ENCODE data around the gene LYZL6. TPM values are rescaled to one million over a fixed set of nuclear protein-coding genes. Genes with fewer than 3 reads are reported as not detected.
"Not testable (repeated sequence)": the region's sequence is repeated elsewhere in the genome, so short reads cannot be mapped to it uniquely, and the experiment has no call there.

LYZL6 gene
- total and polyA plus RNA-seq, 10 donors: not detected

DNA sequence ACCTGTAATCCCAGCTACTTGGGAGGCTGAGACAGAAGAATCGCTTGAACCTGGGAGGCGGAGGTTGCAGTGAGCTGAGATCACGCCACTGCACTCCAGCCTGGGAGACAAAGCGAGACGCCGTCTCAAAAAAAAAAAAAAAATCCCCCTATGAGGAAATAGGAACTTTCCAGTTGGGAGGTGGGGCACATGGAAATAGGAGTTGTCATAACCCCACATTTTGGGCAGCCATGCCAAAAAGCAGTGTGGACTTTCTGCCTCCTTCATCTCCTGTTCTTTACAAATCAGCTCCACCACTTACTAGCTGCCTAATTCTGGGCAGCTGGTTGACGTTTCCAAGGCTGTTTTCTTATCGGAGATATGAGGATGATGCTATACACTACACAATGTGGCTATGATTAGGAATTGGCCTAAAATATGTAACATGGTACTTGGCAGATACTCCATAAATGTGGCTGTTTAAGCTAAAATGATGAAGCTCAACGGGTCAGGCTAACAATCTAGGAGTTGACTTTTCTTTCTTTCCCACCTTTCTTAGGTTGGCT lies 41.8 kb downstream of the LYZL6 start:
- Histone ChIP-seq H3K4me1 (peaks cover 0 to 48% (median 16%) of the 10 kb centered on the region in 6 donors), H3K36me3 (no peaks in the 10 kb centered on the region), H3K27ac (no peak overlapping the region), H3K4me3 (no peak overlapping the region), H3K27me3 (replicated peaks in 1 of 7) (peaks cover 0 to 3% (median 0%) of the 10 kb centered on the region in 7 donors), H3K9me3 (no peaks in the 10 kb centered on the region)
- WGBS, 5 donors: 89 to 98% (median 92%) methylated on average over 9 of the region's 9 CpGs
- DNase-seq: no peak
- no peak for TF ChIP-seq POLR2A (IDR thresholded peaks at IDR 0.05)
- TF ChIP-seq, protein P1, sequence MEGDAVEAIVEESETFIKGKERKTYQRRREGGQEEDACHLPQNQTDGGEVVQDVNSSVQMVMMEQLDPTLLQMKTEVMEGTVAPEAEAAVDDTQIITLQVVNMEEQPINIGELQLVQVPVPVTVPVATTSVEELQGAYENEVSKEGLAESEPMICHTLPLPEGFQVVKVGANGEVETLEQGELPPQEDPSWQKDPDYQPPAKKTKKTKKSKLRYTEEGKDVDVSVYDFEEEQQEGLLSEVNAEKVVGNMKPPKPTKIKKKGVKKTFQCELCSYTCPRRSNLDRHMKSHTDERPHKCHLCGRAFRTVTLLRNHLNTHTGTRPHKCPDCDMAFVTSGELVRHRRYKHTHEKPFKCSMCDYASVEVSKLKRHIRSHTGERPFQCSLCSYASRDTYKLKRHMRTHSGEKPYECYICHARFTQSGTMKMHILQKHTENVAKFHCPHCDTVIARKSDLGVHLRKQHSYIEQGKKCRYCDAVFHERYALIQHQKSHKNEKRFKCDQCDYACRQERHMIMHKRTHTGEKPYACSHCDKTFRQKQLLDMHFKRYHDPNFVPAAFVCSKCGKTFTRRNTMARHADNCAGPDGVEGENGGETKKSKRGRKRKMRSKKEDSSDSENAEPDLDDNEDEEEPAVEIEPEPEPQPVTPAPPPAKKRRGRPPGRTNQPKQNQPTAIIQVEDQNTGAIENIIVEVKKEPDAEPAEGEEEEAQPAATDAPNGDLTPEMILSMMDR (IDR thresholded peaks at IDR 0.05 in 8 of 11, conservative IDR thresholded peaks at IDR 0.05 in 3 of 11): no peak
- TF ChIP-seq POLR2AphosphoS5 (IDR thresholded peaks at IDR 0.05): no peak
- intact Hi-C loops (cut with DNase I; ENCODE audit: low total_unique reads): no loop called here

DNA sequence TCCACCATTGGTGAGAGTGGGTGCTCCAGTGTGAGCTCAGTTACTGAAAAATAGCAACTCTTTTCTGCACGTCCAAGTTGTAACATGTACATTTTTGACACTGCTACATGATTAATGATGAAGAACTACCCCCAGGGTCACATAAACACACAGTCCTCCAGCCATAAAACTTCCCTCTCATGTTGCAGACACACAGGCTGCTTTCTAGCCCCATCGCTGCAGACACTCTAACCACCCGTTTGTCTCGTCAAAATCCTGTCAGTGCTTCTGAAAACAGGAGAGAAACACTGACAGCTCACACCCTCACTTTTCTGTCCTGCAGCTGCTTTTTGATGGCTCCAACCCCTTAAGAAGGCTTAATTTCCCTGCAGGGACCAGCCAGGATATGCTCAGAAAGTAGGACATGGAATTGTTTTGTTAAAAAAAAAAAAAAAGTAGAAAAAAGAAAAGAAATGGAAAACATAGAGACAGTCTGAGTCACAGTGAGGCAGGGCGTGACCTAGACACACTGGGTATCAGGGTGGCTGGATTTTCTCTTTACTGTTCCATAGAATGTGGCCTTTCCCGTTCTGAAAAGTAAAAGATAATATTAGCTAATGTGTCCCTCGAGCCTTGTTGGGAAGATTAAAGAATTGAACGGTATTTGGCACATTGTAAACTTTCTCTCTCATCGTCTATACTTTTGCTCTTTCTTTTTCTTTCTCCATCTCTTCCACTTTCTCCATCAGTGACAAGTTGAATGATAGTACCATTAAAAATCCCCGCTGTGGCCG lies 42.6 kb downstream of the LYZL6 start:
- no peak for DNase-seq
- 67 to 75% (median 73%) methylated on average over 11 of the region's 11 CpGs for WGBS, 5 donors
- Histone ChIP-seq H3K4me1 (peaks cover 0 to 56% (median 17%) of the 10 kb centered on the region in 6 donors), H3K27me3 (replicated peaks in 1 of 7) (peaks cover 0 to 7% (median 0%) of the 10 kb centered on the region in 7 donors), H3K4me3 (no peak overlapping the region), H3K9me3 (no peaks in the 10 kb centered on the region), H3K27ac (peak overlapping the region in 5 of 8 donors; percentile 2 to 74 (median 53)), H3K36me3 (no peaks in the 10 kb centered on the region)
- TF ChIP-seq POLR2AphosphoS5 (IDR thresholded peaks at IDR 0.05): no peak
- intact Hi-C loops (cut with DNase I; ENCODE audit: low total_unique reads): no loop called here

DNA sequence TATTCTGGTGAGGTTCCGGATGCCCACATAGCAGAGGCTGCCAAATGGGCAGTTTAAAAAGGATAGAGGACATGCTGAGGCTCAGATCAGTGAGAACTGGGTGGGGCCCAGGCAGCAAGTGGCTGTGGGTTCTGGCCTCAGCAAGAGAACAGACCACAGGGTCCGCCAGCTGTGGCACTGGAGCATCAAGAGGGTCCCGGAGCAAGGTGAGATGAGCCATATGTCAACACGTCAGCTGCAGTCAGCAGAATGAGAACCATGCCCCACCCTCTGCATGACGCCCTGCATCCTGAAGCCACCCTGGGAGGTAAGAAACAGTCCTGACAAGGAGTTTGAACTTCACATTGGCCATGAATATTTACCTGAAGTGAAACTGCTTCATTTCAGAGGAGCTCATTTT lies 43.2 kb downstream of the LYZL6 start:
- intact Hi-C loops (cut with DNase I; ENCODE audit: low total_unique reads): no loop called here
- peaks cover 0 to 7% (median 0%) of the 10 kb centered on the region in 7 donors for H3K27me3 ChIP-seq (replicated peaks in 1 of 7)
- no peaks in the 10 kb centered on the region for H3K9me3 ChIP-seq
- H3K36me3 ChIP-seq: no peaks in the 10 kb centered on the region
- TF ChIP-seq POLR2AphosphoS5 (IDR thresholded peaks at IDR 0.05) (no peak), POLR2A (IDR thresholded peaks at IDR 0.05) (no peak)
- TF ChIP-seq, protein P1 (IDR thresholded peaks at IDR 0.05 in 8 of 11, conservative IDR thresholded peaks at IDR 0.05 in 3 of 11): no peak
- no peak overlapping the region for H3K4me3 ChIP-seq
- peaks cover 0 to 62% (median 17%) of the 10 kb centered on the region in 6 donors for H3K4me1 ChIP-seq
- 70 to 82% (median 76%) methylated on average over 5 of the region's 5 CpGs for WGBS, 5 donors
- DNase-seq: no peak
- H3K27ac ChIP-seq: peak overlapping the region in 5 of 8 donors; percentile 2 to 74 (median 53)

DNA sequence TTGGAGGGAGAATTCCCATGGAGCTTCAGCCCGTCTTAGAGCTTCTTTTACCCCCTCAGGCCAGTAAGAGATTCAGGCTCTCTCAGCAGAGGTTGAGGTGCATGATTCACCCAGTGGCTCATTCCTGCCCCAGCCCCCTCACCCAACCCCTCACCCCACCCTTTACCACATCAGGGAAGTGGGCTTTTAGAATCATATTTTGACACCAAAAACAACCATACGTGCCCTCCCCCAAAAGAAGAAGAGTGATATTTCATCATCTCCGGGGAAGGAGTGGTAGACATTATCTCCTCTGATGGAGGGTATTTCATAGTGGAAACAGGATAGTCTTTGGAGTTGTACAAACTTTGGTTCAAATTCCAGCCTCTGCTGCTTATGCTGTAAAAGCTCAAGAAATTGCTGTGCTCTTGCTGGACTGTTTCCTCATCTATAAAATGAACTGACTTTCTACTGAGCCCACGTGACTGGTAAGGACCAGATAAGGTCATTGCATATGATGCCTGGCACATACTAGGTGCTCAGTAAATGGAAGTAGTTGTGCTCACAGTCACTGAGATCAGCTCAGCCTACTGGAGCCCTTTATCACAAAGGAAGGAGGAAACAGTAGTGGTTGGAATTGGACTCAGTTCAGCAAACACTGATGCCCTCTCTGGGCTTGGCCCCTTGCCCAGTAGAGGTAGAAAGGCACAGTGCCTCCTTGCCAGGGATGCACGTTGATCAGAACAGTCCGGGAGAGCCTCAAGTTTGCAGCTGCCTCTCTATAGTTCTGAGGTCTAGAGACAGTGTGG lies 45.0 kb downstream of the LYZL6 start:
- Histone ChIP-seq H3K27ac (peak overlapping the region in 5 of 8 donors; percentile 9 to 74 (median 53)), H3K36me3 (no peaks in the 10 kb centered on the region), H3K27me3 (replicated peaks in 1 of 7) (peaks cover 0 to 7% (median 0%) of the 10 kb centered on the region in 7 donors), H3K4me1 (peaks cover 0 to 65% (median 17%) of the 10 kb centered on the region in 6 donors), H3K9me3 (no peaks in the 10 kb centered on the region), H3K4me3 (no peak overlapping the region)
- no peak for DNase-seq
- TF ChIP-seq, protein P1 (IDR thresholded peaks at IDR 0.05 in 8 of 11, conservative IDR thresholded peaks at IDR 0.05 in 3 of 11): no peak
- TF ChIP-seq POLR2A (IDR thresholded peaks at IDR 0.05) (no peak), POLR2AphosphoS5 (IDR thresholded peaks at IDR 0.05) (no peak)
- WGBS, 5 donors: 27 to 46% (median 37%) methylated on average over 4 to 6 of the region's 6 CpGs
- intact Hi-C loops (cut with DNase I; ENCODE audit: low total_unique reads): no loop called here

DNA sequence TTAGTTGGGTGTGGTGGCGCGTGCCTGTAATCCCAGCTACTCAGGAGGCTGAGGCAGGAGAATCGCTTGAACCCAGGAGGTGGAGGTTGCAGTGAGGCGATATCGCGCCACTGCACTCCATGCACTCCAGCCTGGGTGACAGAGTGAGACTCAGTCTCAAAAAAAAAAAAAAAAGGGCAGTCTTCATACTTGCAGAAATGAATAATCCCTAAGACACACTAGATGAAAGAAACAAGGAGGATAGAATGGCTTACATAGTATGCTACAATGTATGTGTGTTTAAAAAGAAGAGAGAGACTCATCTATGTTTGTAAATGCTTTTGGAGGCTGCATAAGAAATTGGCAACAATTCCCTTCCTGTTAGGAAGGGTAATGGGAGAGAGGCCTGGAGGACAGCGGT lies 45.7 kb downstream of the LYZL6 start:
- H3K9me3 ChIP-seq; DNase-seq; intact Hi-C loops (cut with DNase I; ENCODE audit: low total_unique reads); H3K36me3 ChIP-seq; H3K27me3 ChIP-seq (replicated peaks in 1 of 7); H3K4me3 ChIP-seq: not testable (repeated sequence)
- peak overlapping the region in 4 of 8 donors; percentile 8 to 74 (median 58) for H3K27ac ChIP-seq
- peaks cover 0 to 72% (median 19%) of the 10 kb centered on the region in 6 donors for H3K4me1 ChIP-seq
- 88 to 96% (median 92%) methylated on average over 7 of the region's 7 CpGs for WGBS, 5 donors
